Measurements from ENCODE around the gene SCN3A.

GRCh38 chr2:165191096-165191728 is 12.6 kb downstream of the SCN3A start:
- TF ChIP-seq CTCF (IDR thresholded peaks at IDR 0.05; ENCODE audit: low read depth, low read length, poor library complexity, severe bottlenecking), result no peak
- no peak for TF ChIP-seq EZH2phosphoT487 (IDR thresholded peaks at IDR 0.05; ENCODE audit: borderline replicate concordance, low read length)

Data from DOHH2 (cell line).